ENCODE measurements around the gene CHAMP1.

DNA sequence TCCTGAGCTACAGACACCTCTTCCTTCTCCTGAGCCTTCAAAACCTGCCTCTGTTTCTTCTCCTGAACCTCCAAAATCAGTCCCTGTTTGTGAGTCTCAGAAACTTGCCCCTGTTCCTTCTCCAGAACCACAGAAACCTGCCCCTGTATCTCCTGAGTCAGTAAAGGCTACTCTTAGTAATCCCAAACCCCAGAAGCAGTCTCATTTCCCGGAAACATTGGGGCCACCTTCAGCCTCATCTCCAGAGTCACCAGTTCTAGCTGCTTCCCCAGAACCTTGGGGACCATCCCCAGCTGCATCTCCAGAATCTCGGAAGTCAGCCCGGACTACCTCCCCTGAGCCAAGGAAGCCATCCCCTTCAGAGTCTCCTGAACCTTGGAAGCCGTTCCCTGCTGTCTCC is 10.0 kb downstream of the CHAMP1 start:
- TF ChIP-seq POLR2A (IDR thresholded peaks at IDR 0.05) (no peak), POLR2AphosphoS5 (IDR thresholded peaks at IDR 0.05) (no peak)
- TF ChIP-seq, protein P1, sequence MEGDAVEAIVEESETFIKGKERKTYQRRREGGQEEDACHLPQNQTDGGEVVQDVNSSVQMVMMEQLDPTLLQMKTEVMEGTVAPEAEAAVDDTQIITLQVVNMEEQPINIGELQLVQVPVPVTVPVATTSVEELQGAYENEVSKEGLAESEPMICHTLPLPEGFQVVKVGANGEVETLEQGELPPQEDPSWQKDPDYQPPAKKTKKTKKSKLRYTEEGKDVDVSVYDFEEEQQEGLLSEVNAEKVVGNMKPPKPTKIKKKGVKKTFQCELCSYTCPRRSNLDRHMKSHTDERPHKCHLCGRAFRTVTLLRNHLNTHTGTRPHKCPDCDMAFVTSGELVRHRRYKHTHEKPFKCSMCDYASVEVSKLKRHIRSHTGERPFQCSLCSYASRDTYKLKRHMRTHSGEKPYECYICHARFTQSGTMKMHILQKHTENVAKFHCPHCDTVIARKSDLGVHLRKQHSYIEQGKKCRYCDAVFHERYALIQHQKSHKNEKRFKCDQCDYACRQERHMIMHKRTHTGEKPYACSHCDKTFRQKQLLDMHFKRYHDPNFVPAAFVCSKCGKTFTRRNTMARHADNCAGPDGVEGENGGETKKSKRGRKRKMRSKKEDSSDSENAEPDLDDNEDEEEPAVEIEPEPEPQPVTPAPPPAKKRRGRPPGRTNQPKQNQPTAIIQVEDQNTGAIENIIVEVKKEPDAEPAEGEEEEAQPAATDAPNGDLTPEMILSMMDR (IDR thresholded peaks at IDR 0.05) = no peak
